Liver (tissue), 3 donors: ENCODE measurements around the gene EP300.

ENCODE experiments used
- CTCF ChIP-seq: fragments of 150-350 bp; IDR thresholded peaks from 2 replicates; pipeline ENCODE4 v1.5.1; 2017; ENCODE audit warnings: improper control_type of control experiment, low read depth, low read length; ENCODE audit not compliant: missing input control
- SP1 ChIP-seq: IDR thresholded peaks from 2 replicates; pipeline ENCODE4 v1.6.1; 2018; ENCODE audit warnings: antibody characterized with exemption, mild to moderate bottlenecking
- ZBTB33 ChIP-seq: IDR thresholded peaks from 2 replicates; pipeline ENCODE4 v1.6.1; 2016; ENCODE audit warnings: antibody characterized with exemption
- donor health status: healthy.
- donor health status: healthy.

GRCh38 chr22:41128606-41129005 is 36.2 kb downstream of the EP300 start:
- no peak for TF ChIP-seq CTCF
- TF ChIP-seq SP1, result no peak
- TF ChIP-seq ZBTB33, result no peak
